ENCODE data around the gene HS1BP3. TPM values are rescaled to one million over a fixed set of nuclear protein-coding genes. Genes with fewer than 3 reads are reported as not detected.

HS1BP3 gene
- total RNA-seq, 1 experiment from 2014 or later, result 16.2 TPM

- Histone ChIP-seq H3K79me2 (ENCODE audit: low read depth) (no peaks in the 10 kb centered on the region), H3K9me2 (ENCODE audit: insufficient read depth) (no peaks in the 10 kb centered on the region), H3K27me3 (ENCODE audit: insufficient read depth, low read depth) (no peaks in the 10 kb centered on the region), H3K4me2 (no peak overlapping the region), H3K9me3 (ENCODE audit: insufficient read depth, low read depth) (no peaks in the 10 kb centered on the region), H4K20me1 (ENCODE audit: insufficient read depth) (peaks cover 3% of the 10 kb centered on the region; the same call in 1 of the 2 replicates), H3K36me3 (ENCODE audit: low read depth) (no peaks in the 10 kb centered on the region; the same call in 1 of the 2 replicates), H3K4me1 (replicated peaks; ENCODE audit: insufficient read depth) (no peaks in the 10 kb centered on the region), H2AFZ (no peak overlapping the region), H3K4me3 (no peak overlapping the region), H3F3A (ENCODE audit: insufficient read depth, low read depth) (no peaks in the 10 kb centered on the region), H3K27ac (no peak overlapping the region)
- POLR2A ChIA-PET (ENCODE audit: unreplicated experiment), result no interaction called here
- no TSS peak for BruUV-seq (replicated peaks)
- no peak for TF ChIP-seq EZH2 (IDR thresholded peaks at IDR 0.05; ENCODE audit: low read depth)
- no peak for TF ChIP-seq CTCF (conservative IDR thresholded peaks at IDR 0.05)
- intact Hi-C loops (cut with micrococcal nuclease; ENCODE audit: unreplicated experiment), result no loop called here
- DNase-seq, result no peak
- CTCF ChIA-PET, result no interaction called here
Observed at GRCh38 chr2:20697322-20697934, 46.5 kb upstream of the HS1BP3 start.

- Histone ChIP-seq H3K36me3 (ENCODE audit: low read depth) (no peaks in the 10 kb centered on the region; the same call in 1 of the 2 replicates), H3K79me2 (ENCODE audit: low read depth) (no peaks in the 10 kb centered on the region), H3K9me3 (ENCODE audit: insufficient read depth, low read depth) (no peaks in the 10 kb centered on the region), H3K27ac (no peak overlapping the region), H3K27me3 (ENCODE audit: insufficient read depth, low read depth) (no peaks in the 10 kb centered on the region), H3K4me2 (no peak overlapping the region), H3F3A (ENCODE audit: insufficient read depth, low read depth) (no peaks in the 10 kb centered on the region), H3K4me3 (no peak overlapping the region), H4K20me1 (ENCODE audit: insufficient read depth) (peaks cover 2% of the 10 kb centered on the region; the same call in 1 of the 2 replicates), H3K9me2 (ENCODE audit: insufficient read depth) (no peaks in the 10 kb centered on the region), H3K4me1 (replicated peaks; ENCODE audit: insufficient read depth) (no peaks in the 10 kb centered on the region), H2AFZ (no peak overlapping the region)
- BruUV-seq (replicated peaks), result no TSS peak
- TF ChIP-seq CTCF (conservative IDR thresholded peaks at IDR 0.05) (no peak), EZH2 (IDR thresholded peaks at IDR 0.05; ENCODE audit: low read depth) (no peak)
- POLR2A ChIA-PET (ENCODE audit: unreplicated experiment), result no interaction called here
- intact Hi-C loops (cut with micrococcal nuclease; ENCODE audit: unreplicated experiment), result no loop called here
- CTCF ChIA-PET, result no interaction called here
- no peak for DNase-seq
Observed at GRCh38 chr2:20696366-20696765, 45.5 kb upstream of the HS1BP3 start.

GRCh38 chr2:20693317-20693716 is 42.4 kb upstream of the HS1BP3 start:
- Histone ChIP-seq H2AFZ (no peak overlapping the region), H3K36me3 (ENCODE audit: low read depth) (no peaks in the 10 kb centered on the region; the same call in 1 of the 2 replicates), H3K9me3 (ENCODE audit: insufficient read depth, low read depth) (no peaks in the 10 kb centered on the region), H3F3A (ENCODE audit: insufficient read depth, low read depth) (no peaks in the 10 kb centered on the region), H3K79me2 (ENCODE audit: low read depth) (no peaks in the 10 kb centered on the region), H3K4me3 (no peak overlapping the region), H3K27ac (no peak overlapping the region), H3K4me2 (no peak overlapping the region), H4K20me1 (ENCODE audit: insufficient read depth) (no peaks in the 10 kb centered on the region), H3K9me2 (ENCODE audit: insufficient read depth) (no peaks in the 10 kb centered on the region), H3K27me3 (ENCODE audit: insufficient read depth, low read depth) (no peaks in the 10 kb centered on the region), H3K4me1 (replicated peaks; ENCODE audit: insufficient read depth) (no peaks in the 10 kb centered on the region)
- intact Hi-C loops (cut with micrococcal nuclease; ENCODE audit: unreplicated experiment), result no loop called here
- no peak for DNase-seq
- BruUV-seq (replicated peaks), result no TSS peak
- no peak for TF ChIP-seq CTCF (conservative IDR thresholded peaks at IDR 0.05)
- no peak for TF ChIP-seq EZH2 (IDR thresholded peaks at IDR 0.05; ENCODE audit: low read depth)
- POLR2A ChIA-PET (ENCODE audit: unreplicated experiment), result no interaction called here
- CTCF ChIA-PET, result no interaction called here

Data from PC-9 (cell line).